MG63 (cell line): ENCODE data around the gene RBFA. TPM values are rescaled to one million over a fixed set of nuclear protein-coding genes. Genes with fewer than 3 reads are reported as not detected.

Source experiments
- DNase-seq: peaks from one replicate; pipeline ENCODE4 v3.0.0-alpha.2; 2020
- H3K27me3 ChIP-seq: fragments of 250-450 bp; sonication (Bioruptor Pico); 2 replicates; pipeline ENCODE4 v1.5.1; 2020; ENCODE audit warnings: mild to moderate bottlenecking, moderate library complexity
- H3K36me3 ChIP-seq: fragments of 250-450 bp; sonication (Bioruptor Pico); 2 replicates; pipeline ENCODE4 v1.5.1; 2020; ENCODE audit warnings: mild to moderate bottlenecking, moderate library complexity
- H3K4me3 ChIP-seq: fragments of 250-450 bp; sonication (Bioruptor Pico); 2 replicates; pipeline ENCODE4 v1.5.1; 2020; ENCODE audit warnings: mild to moderate bottlenecking, moderate library complexity
- H3K9me3 ChIP-seq: fragments of 250-450 bp; sonication (Bioruptor Pico); 2 replicates; pipeline ENCODE4 v1.5.1; 2020; ENCODE audit warnings: mild to moderate bottlenecking, moderate library complexity
- total RNA-seq: library from RNA; depleted of rRNA; stranded (reverse); fragments of >200 nt; shearing (Covaris generic); gene quantifications from 2 replicates; pipeline ENCODE4 v1.2.3, GENCODE V29; 2014; ENCODE audit warnings: low replicate concordance

RBFA gene
- total RNA-seq, 1 experiment from 2014 or later, result 50.7 TPM

DNA sequence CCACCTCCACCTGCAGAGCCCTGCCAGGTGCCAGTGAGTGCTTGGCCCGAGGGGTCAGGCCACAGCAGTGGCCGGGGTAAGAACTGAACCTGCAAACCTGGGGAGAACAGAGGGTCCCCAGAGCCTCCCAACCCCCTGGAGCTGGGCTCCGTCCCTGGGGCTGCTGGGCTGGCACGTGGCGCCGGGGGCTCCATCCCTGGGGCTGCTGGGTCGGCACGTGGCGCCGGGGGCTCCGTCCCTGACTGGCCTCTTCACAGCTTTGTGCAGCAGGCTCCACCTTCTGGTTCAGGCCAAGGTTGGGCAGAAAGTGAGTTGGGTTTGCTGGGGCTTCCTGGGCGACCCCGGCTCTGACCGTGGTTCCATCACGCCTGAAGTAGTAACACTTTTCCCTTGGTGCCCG is 12.2 kb downstream of the RBFA start:
- DNase-seq, result no peak
- no peaks in the 10 kb centered on the region for H3K27me3 ChIP-seq
- H3K36me3 ChIP-seq, result peaks cover 35% of the 10 kb centered on the region
- H3K4me3 ChIP-seq, result no peak overlapping the region
- H3K9me3 ChIP-seq, result peaks cover 5% of the 10 kb centered on the region; the same call in 1 of the 2 replicates

DNA sequence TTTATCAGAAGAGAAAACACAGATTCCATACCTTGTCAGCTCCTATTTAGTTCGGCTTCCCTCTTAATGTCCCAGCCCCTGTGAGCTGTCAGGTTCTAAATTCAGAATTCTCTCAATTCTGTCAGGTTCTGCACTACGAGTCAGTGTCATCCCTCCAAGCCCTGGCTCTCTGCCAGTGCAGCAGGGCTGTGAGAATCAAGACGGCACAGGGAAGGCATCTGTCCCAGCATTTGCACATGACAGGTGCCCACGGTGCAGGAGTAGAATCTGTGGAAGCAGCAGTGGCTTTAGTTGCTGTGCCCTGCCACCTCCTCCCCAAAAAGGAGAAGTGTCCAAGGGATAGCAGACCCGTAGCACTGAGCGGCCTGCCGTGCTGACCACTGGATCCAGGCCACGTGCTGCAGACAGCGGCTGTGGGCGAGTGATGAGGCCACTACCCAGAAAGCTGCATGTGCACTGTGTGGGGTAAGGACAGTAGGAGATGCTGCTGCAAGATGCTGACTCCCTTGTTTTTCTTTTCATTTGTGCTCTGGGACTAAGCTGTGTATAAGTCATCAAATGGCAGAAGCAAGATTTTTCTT is 12.8 kb downstream of the RBFA start:
- Histone ChIP-seq H3K9me3 (peaks cover 5% of the 10 kb centered on the region; the same call in 1 of the 2 replicates), H3K36me3 (peaks cover 33% of the 10 kb centered on the region), H3K27me3 (no peaks in the 10 kb centered on the region), H3K4me3 (no peak overlapping the region)
- DNase-seq, result no peak

DNA sequence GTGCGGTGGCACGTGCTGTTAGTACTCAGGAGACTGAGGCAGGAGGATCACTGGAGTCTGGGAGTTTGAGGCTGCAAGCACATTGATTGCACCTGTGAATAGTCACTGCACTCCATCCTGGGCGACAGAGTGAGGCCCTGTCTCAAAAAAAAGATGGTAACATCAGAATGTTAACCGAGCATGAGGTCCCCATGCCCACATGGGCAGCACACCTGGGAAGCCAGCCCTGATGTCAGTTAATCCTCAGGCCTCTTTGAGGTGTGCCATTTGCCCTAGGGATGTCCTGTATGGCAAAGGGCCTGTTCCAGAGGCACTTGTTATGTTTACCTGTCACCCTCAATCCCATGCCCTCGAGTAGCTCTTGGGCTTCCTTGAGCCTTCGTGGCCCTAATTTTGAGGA is 16.6 kb downstream of the RBFA start:
- Histone ChIP-seq H3K36me3 (peaks cover 31% of the 10 kb centered on the region), H3K4me3 (no peak overlapping the region), H3K9me3 (peaks cover 13% of the 10 kb centered on the region; the same call in 1 of the 2 replicates), H3K27me3 (no peaks in the 10 kb centered on the region)
- DNase-seq, result no peak

DNA sequence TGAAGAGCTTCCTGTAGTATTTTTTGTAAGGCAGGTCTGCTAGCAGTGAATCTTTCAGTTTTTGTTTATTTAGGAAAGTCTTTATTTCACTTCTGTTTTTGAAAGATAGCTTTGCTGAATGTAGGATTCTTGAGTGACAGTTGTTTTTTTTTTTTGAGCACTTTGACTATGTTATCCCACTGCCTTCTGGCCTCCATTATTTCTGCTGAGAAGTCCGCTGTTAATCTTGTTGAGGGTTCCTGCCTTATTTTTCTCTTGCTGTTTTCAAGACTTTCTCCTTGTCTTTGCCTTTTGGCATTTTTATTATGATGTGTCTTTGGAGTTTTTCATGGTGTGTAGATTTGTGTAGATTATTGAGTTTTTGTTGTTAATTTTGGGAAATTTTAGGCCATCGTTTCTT is 21.9 kb downstream of the RBFA start:
- DNase-seq, result no peak
- no peak overlapping the region for H3K4me3 ChIP-seq
- peaks cover 18% of the 10 kb centered on the region for H3K9me3 ChIP-seq
- H3K36me3 ChIP-seq, result peaks cover 2% of the 10 kb centered on the region; the same call in 1 of the 2 replicates
- no peaks in the 10 kb centered on the region for H3K27me3 ChIP-seq

DNA sequence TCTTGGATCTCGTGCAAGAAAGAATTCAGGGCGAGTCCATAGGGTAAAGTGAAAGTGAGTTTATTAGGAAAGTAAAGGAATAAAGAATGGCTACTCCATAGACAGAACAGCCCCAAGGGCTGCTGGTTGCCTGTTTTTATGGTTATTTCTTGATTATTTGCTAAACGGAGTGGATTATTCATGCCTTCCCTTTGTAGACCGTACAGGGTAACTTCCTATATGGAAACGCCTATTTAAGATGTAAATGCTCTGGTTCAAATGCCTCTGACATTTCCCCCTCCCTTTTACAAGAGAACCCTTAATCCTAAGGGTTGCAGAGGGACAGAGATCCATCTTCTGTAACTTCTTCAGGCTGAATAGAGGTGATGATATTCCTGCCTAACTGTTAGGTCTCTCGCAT is 25.7 kb downstream of the RBFA start:
- Histone ChIP-seq H3K36me3 (no peaks in the 10 kb centered on the region), H3K27me3 (no peaks in the 10 kb centered on the region), H3K9me3 (peaks cover 14% of the 10 kb centered on the region), H3K4me3 (no peak overlapping the region)
- DNase-seq, result no peak

DNA sequence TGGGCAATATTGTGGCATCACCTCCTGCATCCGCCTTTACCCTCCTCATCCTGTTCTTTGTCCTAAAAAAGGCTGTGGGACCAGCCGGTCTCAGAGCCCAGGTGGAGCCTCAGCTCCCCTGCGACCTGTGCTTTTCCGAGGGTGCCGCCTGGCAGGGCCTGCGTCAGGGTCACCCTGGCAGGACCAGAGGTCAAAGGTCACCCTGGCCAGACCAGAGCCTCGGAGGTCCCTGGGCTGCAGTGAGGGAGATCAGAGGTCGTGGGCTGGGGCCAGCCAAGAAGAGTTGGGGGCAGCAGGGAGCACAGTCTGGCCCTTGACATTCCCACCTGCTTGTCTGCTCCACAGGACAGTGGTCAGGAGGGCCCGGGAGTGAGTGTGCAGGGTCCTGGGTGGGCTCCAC is 31.5 kb downstream of the RBFA start:
- no peaks in the 10 kb centered on the region for H3K9me3 ChIP-seq
- DNase-seq, result no peak
- H3K36me3 ChIP-seq, result no peaks in the 10 kb centered on the region
- no peak overlapping the region for H3K4me3 ChIP-seq
- no peaks in the 10 kb centered on the region for H3K27me3 ChIP-seq

DNA sequence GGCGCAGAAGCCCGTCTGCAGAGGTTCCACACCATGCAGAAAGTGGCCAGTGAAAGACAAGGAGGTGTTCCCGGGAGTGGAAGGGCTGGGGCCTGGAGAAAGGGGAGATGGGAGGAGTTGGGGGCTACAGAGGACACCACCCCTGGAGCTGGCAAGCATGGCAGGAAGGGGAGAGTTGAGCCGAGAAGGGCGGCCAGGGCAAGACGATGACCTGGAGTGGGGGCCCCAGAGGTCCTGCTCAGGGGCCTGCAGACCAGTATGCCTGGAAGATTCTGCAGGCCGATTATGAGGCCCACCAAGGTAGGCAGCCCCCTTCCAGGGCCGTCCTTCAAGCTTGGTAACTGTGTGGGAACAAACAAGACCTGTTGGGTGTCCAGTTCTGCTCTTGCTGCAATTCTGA is 33.1 kb downstream of the RBFA start:
- Histone ChIP-seq H3K36me3 (no peaks in the 10 kb centered on the region), H3K27me3 (no peaks in the 10 kb centered on the region), H3K9me3 (no peaks in the 10 kb centered on the region), H3K4me3 (no peak overlapping the region)
- no peak for DNase-seq

DNA sequence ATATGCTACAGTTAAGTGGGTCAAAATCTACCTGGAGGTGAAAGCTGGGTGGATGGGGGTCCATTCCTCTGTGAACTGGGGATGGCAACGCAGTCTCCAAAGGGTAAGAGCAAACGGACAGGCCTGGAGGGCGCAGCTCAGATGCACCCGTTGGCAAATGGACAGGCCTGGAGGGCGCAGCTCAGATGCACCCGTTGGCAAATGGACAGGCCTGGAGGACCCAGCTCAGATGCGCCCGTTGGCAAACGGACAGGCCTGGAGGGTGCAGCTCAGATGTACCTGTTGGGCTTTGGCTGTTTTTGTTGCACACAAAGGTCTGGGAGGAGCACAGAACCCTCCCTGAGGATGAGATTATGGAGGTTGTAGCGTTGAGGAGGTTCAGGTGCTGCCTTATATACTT is 33.7 kb downstream of the RBFA start:
- no peaks in the 10 kb centered on the region for H3K36me3 ChIP-seq
- no peaks in the 10 kb centered on the region for H3K27me3 ChIP-seq
- H3K4me3 ChIP-seq, result no peak overlapping the region
- H3K9me3 ChIP-seq, result no peaks in the 10 kb centered on the region
- DNase-seq, result no peak

DNA sequence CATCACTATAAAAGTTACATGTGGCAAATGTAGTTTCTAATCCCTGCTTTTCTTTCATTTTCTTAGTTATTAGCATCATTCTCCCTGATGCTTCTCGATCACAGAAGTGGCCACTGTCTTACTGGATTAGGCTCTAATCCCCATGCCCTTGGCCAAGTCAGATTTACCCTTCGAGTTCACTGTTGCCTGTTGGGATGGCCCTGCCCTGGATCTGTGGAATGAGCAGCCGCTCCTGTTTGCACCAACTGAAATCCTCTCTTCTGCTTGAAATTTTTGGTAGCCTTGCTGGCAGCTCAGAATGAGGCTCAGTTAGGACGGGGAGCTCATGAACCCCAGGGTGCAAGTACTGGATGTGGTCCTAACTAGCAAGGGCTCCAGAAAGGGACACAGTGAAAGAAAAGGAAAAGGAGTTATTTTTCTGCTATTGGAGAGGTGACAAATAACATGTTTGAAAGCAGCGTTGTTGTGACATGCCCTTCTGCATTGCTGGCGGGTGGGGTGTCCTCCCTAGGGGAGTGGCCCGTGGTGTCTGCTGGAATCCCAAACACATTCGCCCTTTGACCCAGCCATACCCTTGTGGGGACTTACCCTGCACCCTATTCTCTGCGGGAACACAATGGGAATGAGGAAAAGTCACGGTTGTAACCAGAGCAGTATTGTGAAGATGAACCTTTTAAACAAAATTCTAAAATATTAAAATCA is 34.5 kb downstream of the RBFA start:
- Histone ChIP-seq H3K36me3 (no peaks in the 10 kb centered on the region), H3K4me3 (no peak overlapping the region), H3K27me3 (no peaks in the 10 kb centered on the region), H3K9me3 (no peaks in the 10 kb centered on the region)
- no peak for DNase-seq

DNA sequence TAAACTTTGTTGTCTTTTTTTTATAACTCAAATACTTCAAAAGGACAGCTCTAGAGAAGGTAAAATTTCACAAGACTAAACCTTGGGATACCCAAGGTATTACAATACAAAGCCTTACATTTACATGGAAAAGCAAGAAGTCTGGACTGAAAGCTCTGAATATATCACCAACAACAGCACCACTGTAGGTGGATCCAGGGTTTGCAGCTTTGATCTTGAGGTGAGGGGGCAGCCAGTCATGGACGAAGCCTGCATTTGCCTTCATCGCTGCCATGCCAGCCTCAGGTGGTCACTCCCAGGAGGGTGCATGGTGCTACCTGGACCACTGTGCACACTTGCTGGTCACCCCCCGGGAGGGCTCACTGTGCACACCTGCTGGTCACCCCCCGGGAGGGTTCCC is 36.6 kb downstream of the RBFA start:
- Histone ChIP-seq H3K36me3 (no peaks in the 10 kb centered on the region), H3K27me3 (no peaks in the 10 kb centered on the region), H3K9me3 (no peaks in the 10 kb centered on the region), H3K4me3 (no peak overlapping the region)
- no peak for DNase-seq

DNA sequence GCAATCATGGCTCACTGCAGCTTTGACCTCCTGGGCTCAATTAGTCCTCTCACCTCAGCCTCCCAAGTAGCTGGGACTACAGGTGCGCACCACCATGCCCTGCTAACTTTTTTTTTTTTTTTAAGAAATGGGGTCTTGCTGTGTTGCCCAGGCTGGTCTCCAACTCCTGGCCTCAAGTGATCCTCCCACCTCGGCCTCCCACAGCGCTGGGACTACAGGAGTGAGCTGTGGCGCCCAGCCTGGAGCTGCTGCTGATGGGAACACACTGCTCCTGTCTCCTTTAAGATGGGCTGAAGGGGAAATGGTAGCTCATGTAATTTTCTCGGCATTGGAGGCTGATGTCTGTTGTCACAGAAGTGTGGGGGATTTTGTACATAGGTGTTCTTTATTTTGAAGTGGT is 39.9 kb downstream of the RBFA start:
- Histone ChIP-seq H3K27me3 (no peaks in the 10 kb centered on the region), H3K4me3 (no peak overlapping the region), H3K9me3 (no peaks in the 10 kb centered on the region), H3K36me3 (no peaks in the 10 kb centered on the region)
- no peak for DNase-seq

DNA sequence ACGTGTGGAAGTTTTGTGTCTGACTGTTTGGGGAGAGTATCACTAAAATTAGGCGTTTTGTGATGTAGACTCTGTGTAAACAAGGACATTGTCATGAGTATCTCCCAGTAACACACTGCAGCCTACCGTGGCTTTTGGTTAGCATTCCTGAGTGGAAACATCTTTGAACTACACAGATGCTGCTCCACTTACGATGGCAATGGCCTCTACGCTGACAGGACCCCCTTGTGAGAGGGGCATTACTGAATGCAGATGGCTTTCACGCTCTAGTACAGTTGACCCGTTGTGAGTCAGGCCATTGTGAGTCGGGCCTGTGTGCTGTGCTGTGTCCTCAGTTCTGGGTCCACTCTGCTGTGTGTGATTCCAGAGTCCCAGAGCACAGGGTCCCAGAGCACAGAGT is 40.5 kb downstream of the RBFA start:
- H3K9me3 ChIP-seq, result no peaks in the 10 kb centered on the region
- H3K27me3 ChIP-seq, result no peaks in the 10 kb centered on the region
- no peak overlapping the region for H3K4me3 ChIP-seq
- no peak for DNase-seq
- no peaks in the 10 kb centered on the region for H3K36me3 ChIP-seq

DNA sequence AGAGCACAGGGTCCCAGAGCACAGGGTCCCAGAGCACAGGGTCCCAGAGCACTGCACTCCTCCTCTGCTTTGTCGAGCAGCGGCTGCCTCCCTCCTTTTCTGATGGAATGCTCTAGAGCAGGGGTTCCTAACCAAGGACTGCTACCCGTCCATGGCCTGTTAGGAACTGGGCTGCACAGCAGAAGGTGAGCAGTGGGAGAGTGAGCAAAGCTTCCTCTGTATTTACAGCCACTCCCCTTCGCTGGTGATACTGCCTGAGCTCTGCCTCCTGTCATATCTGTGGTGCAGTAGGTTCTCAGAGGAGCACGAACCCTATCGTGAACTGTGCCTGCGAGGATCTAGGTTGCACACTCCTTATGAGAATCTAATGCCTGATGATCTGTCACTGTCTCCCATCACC is 41.7 kb downstream of the RBFA start:
- Histone ChIP-seq H3K36me3 (no peaks in the 10 kb centered on the region), H3K9me3 (no peaks in the 10 kb centered on the region), H3K4me3 (no peak overlapping the region), H3K27me3 (no peaks in the 10 kb centered on the region)
- no peak for DNase-seq

DNA sequence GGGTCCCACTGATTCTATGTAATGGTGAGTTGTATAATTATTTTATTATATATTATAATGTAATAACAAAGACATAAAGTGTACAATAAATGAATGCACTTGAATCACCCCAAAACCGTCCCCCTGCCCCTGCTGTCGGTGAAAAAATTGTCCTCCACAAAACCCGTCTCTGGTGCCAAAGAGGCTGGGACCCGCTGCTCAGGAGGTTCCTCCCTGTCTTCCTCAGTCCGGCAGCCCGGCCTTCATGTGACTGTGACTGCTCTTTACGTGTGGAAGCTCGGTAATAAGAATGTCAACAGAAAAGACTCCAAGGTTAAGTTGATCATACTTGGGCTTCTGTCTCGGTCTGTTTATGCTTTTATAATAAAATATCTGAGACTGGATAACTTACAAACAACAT is 42.1 kb downstream of the RBFA start:
- no peaks in the 10 kb centered on the region for H3K9me3 ChIP-seq
- no peaks in the 10 kb centered on the region for H3K27me3 ChIP-seq
- H3K4me3 ChIP-seq, result no peak overlapping the region
- DNase-seq, result no peak
- H3K36me3 ChIP-seq, result no peaks in the 10 kb centered on the region

DNA sequence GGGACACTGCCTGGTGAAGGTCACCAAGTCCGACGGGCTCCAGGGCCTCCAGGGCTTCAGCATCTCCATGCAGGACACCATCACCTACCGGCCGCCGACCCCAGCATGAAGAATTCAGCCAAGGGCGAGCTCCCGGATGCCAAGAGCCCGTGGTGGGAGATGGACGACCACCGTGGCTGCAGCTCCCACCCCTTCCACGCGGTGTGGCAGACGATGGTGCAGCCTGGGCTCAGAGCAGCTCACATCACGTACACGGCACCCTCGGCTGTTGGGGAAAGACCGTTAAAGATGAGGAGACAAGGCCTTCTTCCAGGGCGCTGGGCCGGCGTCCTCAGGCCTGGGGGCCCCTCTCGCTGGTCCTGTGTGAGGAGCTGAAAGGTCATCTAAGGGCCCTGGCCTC is 43.6 kb downstream of the RBFA start:
- Histone ChIP-seq H3K36me3 (no peaks in the 10 kb centered on the region), H3K9me3 (no peaks in the 10 kb centered on the region), H3K27me3 (no peaks in the 10 kb centered on the region), H3K4me3 (no peak overlapping the region)
- DNase-seq, result no peak
